ENCODE measurements around the gene HLA-DMA. TPM values are rescaled to one million over a fixed set of nuclear protein-coding genes. Genes with fewer than 3 reads are reported as not detected.
A peak's percentile ranks its signal among the peaks of the same experiment; 100 is the strongest.

HLA-DMA gene
- total and polyA plus RNA-seq, 9 of the 15 experiments (the other 6 are each of a cell fraction or from before 2014, with no cell fraction given) = 0.13 to 0.83 (median 0.51) TPM

GRCh38 chr6:32971581-32972352, 18.9 kb upstream of the HLA-DMA start (continued):
- no peak for TF ChIP-seq CHD7 (IDR thresholded peaks at IDR 0.05; ENCODE audit: low read depth, low read length)
- no peak for TF ChIP-seq IRF2 (CRISPR knock-in tag; IDR thresholded peaks at IDR 0.05)
- peak; percentile 14 for TF ChIP-seq SP1 (CRISPR knock-in tag; IDR thresholded peaks at IDR 0.05)
- TF ChIP-seq TGIF2 (CRISPR knock-in tag; IDR thresholded peaks at IDR 0.05) = peak; percentile 80; the same call in 1 of the 2 replicates
- peak; percentile 99 for TF ChIP-seq EGR1 (conservative IDR thresholded peaks at IDR 0.05)
- peak; percentile 98 for TF ChIP-seq ATF2 (CRISPR knock-in tag; IDR thresholded peaks at IDR 0.05)
- TF ChIP-seq PTTG1 (tag; IDR thresholded peaks at IDR 0.05; ENCODE audit: low read depth) = 0 out of 2 replicates have a peak, but pooled peaks have one; percentile 34
- no peak for TF ChIP-seq PTBP1 (IDR thresholded peaks at IDR 0.05; ENCODE audit: low read depth, low read length)
- TF ChIP-seq ZNF146 (CRISPR knock-in tag; IDR thresholded peaks at IDR 0.05; ENCODE audit: unreplicated experiment) = no peak
- no peak for TF ChIP-seq ZBTB8A (IDR thresholded peaks at IDR 0.05; ENCODE audit: partially characterized antibody)
- no peak for TF ChIP-seq BRD9 (IDR thresholded peaks at IDR 0.05; ENCODE audit: low read depth, partially characterized antibody)
- no peak for TF ChIP-seq SAFB (IDR thresholded peaks at IDR 0.05; ENCODE audit: borderline replicate concordance, low read depth, low read length)
- no peak for TF ChIP-seq TFAM (CRISPR knock-in tag; conservative IDR thresholded peaks at IDR 0.05)
- no peak for TF ChIP-seq RBM25 (IDR thresholded peaks at IDR 0.05; ENCODE audit: low read depth, low read length, severe bottlenecking)
- TF ChIP-seq DIDO1 (tag; IDR thresholded peaks at IDR 0.05; ENCODE audit: low read depth) = no peak
- no peak for TF ChIP-seq EZH2 (IDR thresholded peaks at IDR 0.05; ENCODE audit: borderline replicate concordance, low read depth, low read length)

Measured in K562 (cell line).